NCI-H1092 (cell line): ENCODE data around the gene EIF2S2.

ENCODE experiments used
- DNase-seq: peaks from one replicate; lab custom pipeline; 2025; lab: John Stamatoyannopoulos, UW

Gene EIF2S2

DNA sequence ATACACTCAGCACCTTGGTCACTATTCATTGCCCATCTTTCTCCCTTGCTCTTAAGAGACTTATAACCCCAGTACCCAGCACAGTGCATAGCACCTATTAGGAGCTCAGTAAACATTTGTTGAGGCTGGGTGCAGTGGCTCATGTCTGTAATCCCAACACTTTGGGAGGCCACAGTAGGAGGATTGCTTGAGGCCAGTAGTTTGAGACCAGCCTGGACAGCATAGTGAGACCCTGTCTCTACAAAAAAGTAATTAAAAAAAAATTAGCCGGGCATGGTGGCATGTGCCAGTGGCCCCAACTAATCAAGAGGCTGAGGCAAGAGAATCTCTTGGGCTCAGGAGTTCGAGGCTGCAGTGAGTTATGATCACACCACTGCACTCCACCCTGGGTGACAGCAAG, 8.2 kb upstream of the EIF2S2 start:
- no peak for DNase-seq

DNA sequence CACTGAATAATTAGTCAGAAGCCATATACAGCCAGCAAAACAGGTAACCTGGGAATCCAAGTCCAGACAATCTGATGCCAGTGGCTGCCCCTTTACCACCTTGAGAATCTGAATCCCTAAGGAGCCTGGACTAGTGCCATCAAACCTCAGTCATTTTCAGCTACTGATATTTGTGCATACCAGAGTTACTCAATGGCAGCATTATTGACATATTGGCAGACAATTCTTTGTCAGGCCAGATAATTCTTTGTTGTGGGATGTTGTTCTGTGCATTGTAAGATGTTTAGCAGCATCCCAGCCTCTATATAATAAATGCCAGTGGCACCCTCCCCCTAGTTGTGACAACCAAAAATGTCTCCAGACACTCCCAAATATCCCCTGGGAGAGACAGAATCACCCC, 3.2 kb upstream of the EIF2S2 start:
- DNase-seq, result no peak

DNA sequence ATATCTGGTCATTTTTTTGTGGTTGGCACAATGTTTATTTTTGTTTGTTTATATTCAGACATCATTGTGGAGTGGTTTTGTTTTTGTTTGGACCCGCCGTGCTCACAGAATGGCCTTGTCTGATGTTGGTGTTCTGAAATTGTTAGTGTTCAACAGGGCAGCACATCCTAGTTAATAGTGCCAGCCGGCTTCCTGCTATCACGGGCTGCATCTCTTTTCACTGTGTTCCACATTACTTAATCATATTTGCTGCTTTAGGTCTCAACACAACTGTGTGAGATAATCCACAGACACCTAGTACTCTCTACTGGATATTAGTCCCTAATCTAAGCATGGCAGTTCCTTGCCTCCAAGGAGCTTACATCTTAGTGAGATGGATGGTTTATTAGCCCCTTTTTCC, 2.8 kb upstream of the EIF2S2 start:
- no peak for DNase-seq

DNA sequence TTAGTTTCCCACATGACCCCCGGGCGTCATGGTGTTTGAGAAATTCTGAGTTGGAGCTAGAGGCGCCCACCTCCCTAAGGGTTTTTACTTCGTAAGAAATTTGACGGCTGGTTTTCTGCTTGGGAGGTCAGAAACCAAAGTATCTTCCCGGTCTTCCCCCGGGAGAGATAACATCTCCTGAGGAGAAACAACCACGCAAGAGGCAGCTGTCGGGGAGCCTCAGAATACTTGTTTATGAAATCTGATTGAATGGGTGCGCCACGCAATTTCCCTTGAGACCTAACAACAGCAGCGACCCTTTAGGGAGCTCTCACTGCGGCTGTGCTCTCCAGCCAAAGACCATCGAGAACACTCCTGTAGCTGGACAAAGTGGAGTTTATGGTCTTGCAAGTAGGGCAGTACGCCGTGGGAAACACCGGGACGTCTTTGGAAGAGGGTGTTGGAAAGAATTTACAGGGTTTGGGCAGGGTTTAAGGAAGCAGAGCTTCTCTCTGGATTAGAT, 608 bp upstream of the EIF2S2 start:
- DNase-seq, result peak; percentile 29

DNA sequence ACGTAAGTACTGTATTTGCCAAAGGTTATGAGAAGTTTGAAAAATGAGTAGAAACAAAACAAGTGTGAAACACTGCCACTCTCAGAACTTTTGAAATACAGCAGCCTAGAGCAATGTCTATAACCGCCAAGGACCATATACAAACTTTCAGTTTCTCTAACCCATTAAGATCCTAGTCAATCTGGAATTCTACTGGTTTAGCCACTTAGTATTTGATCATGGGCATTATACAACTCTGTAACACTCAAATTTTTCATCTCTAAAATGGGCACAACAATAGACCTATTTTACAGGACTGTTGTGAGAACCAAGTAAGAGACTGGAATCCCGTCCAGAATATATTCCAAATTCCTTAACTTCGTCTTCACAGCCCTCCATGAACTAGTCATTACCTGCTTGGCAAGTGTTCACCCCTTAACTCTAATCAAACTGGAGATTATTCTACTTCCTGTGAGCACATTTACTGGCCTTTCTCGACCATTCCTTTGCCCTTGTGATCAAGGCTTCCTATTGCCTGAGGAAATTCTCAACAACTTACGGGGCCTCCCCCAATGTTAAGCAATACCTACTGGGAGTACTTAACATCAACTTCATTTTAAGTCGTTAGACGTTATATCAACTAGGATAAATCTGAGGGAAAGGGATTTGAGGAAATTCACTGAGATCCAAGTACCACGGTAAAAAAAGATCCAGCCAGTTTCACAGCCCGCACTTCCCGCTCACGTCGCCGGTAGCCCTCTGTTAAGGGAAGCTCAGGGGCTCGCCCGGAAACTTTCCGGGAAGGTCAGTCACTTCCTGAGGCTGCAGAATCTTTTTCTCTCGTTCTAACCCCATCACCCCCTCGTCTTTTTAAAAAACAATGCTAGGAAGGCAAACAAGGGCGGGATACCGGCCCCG, 1.1 kb downstream of the EIF2S2 start:
- DNase-seq, result no peak

DNA sequence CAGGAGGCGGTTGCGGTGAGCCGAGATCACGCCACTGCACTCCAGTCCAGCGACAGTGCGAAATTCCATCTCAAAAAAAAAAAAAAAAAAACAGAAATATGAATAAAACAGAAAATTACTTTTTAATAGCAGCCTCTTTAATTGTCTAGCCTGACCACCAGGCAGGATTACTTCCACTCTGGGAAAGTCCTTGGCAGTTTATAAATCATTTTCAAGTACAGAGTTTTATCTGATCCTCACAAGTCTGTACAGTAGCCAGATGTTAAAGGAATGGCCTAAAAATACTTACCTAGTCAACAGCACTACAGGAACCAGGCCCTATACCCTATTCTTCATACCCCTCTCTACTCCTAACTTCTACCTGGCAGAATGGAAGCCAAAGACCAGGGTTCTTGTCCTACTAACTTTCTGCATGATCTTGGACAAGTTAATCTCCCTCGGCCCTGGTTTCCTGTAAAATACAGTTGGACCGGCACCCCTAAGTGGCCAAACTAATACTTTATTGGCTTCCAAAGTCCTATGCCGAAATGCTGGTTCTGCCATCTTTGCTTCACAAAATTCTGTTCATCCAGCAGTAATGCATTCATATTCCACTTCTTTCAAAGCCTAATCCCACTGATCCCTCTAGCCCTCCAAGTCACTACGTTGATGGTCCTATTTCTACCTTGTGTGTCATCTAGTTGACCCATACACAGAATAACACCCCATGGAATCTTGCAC, 1.9 kb downstream of the EIF2S2 start:
- DNase-seq, result no peak

DNA sequence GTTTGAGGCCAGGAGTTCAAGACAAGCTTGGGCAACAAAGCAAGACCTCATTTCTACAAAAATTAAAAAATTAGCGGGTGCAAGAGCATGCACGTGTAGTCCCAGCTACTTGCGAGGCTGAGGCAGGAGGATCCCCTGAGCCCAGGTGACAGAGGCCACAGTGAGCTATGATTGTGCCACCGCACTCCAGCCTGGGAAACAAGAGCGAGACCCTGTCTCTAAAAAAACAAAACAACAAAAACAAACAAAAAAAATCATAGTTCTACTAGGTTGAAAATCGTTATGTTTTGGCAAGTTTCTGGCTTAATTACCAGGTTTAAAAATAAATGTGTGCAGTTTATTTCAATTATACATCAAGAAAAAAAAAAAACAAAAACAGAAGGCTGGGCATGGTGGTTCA, 2.6 kb downstream of the EIF2S2 start:
- DNase-seq, result no peak

DNA sequence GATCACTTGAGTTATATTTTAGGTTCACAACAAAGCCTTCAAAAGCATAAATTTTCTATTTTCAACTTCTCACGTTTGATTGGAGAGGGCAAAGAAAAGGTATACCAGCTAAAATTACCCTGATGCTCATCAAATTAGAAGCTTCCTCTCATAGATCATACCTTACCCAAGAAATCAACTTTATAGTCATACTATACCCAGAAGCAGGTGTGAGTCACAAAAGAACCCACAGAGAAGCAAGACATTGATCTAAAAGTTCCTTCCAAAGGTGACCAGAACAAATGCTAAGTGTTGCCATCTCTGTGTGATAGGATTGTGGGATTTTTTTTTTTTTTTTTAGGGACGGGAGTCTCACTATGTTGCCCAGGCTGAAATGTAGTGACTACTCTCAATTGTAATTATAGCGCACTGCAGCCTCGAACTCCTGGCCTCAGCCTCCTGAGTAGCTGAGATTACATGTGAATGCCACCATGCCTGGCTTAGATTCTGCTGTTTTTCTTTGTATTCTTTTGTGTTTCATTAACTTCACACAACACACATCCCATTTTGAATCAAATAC, 3.3 kb downstream of the EIF2S2 start:
- no peak for DNase-seq

DNA sequence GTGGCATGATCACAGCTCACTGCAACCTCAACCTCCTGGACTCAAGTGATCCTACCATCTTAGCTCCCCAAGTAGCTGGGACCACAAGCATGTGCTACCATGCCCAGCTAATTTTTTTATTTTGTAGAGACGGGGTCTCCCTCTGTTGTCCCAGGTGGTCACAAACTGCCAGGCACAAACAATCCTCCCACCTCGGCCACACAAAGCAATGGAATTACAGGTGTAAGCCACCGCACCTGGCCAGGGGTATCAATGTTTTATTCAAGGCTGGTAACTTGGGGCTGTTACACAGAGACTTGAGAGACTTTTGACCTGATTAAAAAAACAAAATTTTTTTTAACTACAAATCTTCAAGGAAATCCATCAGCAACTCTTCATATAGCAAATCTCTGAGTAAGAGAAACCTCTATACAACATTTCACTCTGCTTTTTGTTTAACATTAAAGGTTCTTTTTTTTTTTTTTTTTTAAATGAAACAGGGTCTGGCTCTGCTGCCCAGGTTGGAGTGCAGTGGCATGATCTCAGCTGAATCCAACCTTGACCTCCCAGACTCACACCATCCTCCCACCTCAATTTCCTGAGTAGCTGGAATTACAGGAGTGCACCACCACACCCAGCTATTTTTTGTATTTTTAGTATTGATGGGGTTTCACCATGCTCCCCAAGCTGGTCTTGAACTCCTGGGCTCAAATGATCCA, 5.9 kb downstream of the EIF2S2 start:
- no peak for DNase-seq

DNA sequence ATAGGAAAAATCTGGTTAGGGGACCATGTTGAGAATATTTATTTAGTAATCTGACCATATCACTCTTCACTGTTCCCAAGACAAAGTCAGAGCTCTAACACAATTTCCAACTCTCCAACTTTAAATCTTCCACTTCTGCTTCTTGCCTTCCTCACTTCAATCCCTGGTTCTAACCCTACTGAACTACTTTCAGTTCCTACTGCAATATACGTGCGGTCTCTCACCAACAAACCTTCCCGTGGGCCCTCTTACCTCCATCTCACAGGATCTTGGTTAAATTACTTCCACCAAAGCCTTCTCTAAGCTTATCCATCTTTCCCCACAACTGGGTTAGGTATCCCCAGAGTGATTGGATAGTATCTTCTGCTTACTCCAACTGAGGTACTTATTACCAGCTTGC, 8.0 kb downstream of the EIF2S2 start:
- DNase-seq, result no peak

DNA sequence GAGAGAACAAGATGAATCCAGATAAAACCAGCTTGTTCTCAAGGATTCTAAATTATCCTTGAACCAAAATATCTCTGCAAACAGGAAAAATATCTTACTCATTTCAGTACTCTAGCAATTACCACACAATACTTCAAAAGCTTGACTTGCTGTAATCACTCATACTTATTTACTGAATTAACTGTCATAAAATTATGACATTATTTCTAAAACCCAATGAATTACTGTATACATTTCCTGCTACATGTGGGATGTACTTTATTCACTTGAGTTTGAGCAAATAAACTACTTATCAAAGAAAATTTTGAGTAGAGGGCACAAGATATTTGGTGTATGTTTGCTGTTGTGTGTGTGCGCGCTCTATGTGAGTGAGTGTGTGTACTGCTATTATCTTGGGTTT, 9.7 kb downstream of the EIF2S2 start:
- no peak for DNase-seq

DNA sequence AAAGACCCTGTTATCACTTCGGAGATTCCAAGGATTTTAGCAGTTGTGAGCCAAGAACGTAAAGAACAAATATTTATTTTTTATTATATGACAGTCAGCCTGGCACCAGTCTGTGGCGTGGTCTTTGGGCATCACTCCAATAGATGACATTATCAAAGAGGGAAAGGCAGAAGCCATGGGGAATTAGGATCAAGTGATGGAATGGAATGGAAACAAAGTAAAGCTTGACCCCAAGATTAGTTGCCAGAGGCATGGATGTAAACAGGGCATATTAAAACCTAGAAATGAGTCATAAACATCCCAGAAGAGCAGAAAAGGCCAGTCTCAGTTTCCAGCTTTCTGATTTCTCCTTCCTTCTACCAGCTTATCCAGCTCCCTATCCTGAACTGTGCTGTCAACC, 11.5 kb downstream of the EIF2S2 start:
- no peak for DNase-seq

DNA sequence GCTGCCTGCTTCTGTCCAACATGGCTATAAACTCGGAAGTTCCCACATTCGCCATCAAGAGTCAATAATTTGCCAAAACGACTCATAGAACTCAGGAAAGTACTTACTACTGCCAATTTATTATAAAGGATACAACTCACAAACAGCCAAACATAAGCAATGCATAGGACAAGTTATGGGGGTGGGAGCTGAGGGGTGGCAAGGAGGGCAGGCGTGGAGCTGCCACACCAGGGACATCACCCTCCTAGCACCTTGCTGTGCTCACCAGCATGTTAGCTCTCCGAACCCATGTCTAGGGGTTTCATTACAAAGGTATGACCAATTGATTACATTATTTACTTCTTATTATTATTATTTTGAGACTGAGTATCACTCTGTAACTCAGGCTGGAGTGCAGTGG, 12.4 kb downstream of the EIF2S2 start:
- DNase-seq, result no peak

DNA sequence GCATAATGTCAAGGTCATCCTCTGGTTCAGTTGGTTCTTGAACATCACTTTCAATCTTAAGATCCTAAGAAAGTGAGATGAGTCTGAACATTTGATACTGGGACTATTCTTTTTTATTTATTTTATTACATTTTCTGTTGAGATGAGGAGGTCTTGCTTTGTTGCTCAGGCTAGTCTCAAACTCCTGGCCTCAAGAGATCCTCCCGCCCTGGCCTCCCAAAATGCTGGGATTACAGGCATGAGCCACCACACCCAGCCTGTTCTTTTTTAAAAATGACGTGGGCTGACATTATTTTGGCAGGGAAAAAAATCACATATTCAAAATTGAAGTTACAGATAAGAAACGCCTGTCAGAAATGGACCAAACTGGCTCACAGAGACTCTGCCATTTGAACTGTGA, 13.5 kb downstream of the EIF2S2 start:
- no peak for DNase-seq

DNA sequence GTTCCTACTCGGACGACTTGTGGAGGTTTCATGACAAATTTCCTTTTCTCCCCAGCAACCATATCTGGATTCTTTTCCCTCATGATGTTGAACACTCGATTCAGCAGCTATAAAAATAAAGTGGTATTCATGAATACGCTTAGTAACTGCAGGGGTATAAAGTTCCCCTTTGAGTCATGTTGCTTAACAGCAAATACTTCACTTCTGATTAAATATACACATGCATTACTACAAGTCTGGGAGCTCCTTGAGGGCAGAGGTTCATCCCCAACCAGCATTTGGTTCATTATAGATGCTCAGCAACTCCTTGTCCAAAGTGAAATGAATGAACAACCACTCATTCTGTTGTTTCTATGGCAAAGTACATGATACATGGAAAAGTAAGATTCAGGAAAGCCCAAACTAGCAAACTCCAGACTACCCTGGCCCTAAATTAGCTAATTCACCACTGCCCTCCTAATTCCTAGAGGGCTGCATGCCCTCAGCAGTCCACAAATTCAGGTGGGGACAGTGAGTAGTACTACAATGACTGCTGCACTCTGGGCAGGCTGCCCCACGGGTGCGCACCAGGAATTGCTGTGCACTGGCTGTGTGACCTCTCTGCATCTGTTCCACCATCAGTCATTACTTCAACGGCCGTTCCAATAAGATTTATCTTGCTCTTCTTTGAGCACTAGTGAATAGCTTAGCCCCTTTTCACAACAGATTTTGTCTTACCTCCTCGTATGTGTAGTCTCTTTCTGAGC, 15.2 kb downstream of the EIF2S2 start:
- no peak for DNase-seq

DNA sequence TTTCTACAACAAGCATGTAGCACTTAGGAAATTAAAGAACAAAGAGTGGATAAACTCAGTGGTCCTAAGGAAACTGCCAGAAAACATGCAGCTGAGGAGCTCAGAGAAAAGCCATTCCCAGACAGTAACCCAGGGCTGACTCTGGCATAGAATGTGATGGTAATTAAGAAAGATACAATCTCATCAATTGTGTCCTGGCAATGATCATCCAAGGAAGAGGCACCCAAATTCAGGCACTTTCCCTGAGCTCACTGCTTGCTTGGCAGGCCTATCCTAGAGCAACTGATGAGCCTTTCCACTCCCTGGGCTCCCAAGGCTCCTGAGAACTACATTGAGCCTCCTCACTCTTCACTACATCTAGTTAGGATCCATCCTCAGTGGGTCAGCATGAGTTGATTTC, 16.2 kb downstream of the EIF2S2 start:
- DNase-seq, result no peak

DNA sequence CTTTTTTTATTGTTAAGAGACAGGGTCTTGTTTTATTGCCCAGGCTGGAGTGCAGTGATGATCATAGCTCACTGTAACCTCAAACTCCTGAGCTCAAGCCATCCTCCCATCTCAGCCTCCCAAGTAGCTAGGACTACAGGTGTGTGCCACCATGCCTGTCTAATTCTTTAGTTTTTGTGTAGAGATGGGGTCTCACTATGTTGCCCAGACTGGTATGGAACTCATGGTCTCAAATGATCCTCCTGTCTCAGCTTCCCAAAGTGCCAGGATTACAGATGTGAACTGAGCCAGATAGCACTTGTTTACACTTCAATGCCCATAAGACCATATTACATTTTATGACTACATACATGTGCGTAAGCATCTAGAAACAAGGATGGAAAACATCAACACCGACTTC, 18.1 kb downstream of the EIF2S2 start:
- no peak for DNase-seq

DNA sequence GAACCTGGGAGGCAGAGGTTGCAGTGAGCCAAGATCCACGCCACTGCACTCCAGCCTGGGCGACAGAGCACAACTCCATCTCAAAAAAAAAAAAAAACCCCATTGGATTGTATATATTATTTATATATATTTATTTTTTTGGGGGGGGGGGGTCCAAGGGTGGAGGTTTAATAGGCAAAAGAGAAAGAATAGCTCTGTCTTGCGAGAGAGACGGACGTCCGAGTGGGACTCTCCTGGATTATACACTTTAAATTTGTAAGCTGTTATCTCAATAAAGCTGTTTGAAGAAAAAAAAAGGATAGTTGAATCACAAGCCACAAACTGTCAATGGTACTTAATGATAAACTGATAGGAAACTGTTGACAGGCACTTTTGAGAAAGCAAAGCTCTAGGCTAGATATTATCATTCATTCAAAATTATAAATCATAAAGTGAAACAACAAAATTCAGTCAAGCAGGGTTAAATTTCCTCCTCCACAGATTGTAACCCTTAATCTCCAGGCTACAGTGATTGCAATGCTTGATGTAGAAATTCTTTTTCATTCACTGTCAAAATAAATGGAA, 20.3 kb downstream of the EIF2S2 start:
- DNase-seq, result no peak

DNA sequence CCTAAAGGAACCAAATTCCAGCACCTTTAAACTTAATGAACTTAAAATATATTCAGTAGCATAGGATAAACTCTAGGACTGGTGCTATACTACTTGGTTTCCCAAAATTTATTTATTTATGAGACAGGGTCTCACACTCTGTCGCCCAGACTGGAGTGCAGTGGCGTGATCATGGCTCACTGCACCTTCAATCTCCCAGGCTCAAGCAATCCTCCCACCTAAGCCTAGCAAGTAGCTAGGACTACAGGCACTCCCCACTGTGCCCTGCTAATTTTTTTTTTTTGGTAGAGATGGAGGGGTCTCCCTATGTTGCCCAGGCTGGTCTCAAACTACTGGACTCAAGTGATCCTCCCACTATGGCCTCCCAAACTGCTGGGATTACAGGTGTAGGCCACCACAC, 21.4 kb downstream of the EIF2S2 start:
- no peak for DNase-seq

DNA sequence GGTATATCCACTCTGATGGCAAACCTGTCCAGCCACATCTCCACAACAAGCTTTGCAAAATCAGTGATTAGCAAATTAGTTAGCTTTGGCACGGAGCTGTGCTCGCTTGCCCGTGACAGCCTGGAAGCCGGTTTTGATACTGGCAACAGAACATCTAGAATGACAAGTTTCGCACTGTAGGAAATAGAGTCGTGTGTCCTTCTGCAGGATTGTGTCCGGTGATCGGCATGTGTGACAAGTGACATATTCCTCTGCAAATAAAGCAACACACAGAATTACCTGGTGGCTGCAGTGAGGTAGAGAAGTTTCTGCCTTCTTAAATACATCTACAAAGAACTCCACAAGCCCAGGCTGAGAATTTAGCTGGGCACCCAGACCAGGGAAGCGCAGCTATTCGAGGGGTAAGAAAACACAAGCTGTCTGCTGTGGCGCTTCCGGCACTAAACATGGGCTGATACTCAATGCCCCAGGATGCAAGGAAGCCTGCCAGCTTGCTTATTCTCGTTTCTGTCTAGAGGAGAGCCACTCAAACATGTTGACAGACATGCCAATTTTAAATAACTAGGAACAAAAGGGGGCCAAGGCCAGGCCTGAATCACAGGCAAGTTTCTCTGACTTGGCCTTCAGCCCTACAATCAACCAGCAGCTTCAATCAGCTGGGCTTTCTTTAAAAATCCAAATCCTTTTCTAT, 22.2 kb downstream of the EIF2S2 start:
- DNase-seq, result peak; percentile 66

DNA sequence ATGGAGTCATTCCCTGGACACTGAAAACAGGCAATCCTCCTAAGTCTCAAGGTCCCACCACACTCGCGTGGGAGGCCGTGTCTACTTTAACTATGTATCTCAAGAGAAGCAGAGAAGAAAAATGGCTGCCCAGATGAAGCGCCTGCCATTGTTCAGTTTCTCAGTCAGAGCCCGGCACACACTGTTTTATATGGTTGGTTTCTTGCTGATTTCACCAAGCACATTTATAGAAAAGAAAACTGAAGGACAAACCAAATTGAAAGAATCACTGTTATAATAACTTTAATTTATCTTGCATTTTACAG, 22.9 kb downstream of the EIF2S2 start:
- DNase-seq, result no peak
